Amniotic epithelial cell (primary cell): Measurements from ENCODE around the gene KIAA0232.

Experiments used
- DNase-seq: peaks from one replicate; pipeline ENCODE4 v3.0.0-alpha.2; 2010; ENCODE audit warnings: low read depth

The KIAA0232 gene

DNA sequence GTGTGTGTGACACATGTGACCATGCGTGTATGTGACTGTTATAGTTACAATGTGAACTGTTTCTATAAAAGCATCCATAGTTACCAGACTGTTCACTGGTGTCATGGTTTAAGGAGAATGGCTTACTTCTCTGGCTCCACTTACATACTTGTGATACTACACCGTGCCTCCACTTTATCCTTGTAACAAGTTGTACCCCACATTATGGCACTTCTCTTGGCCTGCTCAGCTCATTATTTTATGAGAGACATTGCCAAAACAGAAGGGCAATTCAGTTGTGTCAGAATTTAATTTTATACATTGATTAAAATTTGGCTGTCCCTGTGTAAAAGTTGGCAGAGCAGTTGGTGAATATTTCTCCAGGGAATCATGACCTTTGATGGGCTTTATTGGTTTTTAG is 64.7 kb downstream of the KIAA0232 start:
- no peak for DNase-seq

DNA sequence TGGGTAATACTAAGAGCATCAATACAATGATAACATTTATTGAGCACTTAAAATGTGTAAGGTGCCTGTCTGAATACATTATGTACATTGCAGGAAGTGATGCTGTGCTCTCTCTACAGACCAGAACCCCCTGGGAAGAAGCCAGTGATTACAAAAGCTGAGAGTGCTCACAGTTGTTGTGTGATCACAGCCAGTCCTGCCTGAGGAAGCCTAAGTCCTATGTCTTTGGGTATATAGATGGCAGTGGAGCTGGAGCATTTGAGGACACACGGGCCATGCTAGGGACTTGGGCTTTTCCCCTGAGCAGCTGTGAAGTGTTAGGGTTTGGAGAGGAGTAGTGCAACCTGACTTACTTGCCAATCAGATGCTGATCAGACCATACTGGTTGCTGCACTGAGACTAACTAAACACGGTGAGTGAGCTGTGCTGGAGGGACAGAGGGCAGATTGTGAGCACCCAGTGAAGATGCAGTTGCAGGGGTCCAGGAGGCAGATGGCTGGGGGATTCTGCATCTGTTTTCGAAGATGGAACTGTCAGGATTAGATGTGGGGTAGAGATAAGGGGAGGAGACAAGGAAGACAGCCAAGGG is 66.3 kb downstream of the KIAA0232 start:
- DNase-seq, result no peak

DNA sequence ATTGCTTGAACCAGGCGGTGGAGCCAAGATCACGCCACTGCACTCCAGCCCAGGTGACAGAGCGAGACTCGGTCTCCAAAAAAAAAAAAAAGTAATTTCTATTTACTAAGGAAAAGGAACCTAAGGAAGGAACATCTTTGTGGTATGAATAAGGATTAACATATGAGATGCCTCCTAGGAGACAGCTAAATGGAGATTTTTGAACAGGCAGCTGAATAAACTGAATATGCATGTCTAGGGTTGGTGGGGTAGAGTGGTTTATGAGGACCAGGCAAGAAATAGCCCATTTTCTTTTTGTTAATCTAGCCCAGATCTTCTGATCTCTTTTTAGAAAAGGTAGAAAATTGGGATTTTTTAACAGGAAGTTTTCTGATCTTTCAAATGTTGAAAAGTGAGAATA is 67.2 kb downstream of the KIAA0232 start:
- no peak for DNase-seq

DNA sequence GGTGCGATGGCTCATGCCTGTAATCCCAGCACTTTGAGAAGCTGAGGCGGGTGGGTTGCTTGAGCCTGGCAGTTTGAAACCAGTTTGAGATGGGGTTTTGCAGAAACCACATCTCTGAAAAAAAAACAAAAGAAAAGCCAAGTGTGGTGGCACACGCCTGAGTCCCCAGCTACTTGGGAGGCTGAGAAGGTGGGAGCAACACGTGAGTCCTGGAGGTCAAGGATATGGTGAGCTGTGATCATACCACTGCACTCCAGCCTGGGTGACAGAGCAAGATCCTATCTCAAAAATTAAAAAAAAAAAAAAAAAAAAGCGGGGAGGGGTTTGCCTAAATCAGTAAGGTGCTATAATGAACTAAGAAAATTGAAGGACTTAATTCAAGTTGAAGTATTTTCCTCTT is 68.9 kb downstream of the KIAA0232 start:
- no peak for DNase-seq

DNA sequence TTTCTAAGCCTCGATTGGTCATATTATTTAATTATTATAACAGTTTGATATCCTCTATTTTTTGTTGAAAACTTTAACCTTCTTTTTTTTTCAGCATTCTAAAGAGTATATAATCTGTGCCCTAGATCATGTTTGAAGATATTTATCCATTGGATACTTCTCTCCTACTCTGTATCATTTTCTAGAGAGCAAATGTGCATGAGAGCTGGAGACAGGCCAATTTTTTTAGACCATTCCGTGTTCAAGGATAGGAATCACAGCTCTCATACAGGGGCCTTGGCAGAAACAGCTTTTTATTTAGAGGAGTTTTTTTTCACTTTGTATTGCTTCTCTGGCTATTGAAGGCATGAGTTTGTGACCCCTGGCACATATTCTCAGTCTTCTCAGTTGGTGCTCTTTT is 69.4 kb downstream of the KIAA0232 start:
- no peak for DNase-seq

DNA sequence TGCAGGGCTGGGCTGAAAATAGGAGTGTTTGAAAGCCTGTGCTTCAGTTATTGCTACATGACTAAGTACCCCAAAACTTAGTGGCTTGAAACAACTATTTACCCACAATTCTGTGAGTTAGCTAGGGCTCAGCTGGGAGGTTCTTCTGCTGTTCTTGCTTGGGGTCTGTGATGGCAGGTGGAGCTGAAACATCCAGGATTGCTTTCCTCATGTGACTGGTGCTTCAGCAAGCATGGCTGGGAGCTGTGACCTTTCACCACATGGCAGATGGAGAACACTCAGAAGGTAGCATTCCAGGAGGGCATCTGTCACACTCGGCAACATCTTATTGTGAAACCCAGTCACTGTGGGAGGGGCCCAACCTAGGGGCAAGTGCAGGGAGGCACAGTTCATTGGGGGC is 70.1 kb downstream of the KIAA0232 start:
- no peak for DNase-seq

DNA sequence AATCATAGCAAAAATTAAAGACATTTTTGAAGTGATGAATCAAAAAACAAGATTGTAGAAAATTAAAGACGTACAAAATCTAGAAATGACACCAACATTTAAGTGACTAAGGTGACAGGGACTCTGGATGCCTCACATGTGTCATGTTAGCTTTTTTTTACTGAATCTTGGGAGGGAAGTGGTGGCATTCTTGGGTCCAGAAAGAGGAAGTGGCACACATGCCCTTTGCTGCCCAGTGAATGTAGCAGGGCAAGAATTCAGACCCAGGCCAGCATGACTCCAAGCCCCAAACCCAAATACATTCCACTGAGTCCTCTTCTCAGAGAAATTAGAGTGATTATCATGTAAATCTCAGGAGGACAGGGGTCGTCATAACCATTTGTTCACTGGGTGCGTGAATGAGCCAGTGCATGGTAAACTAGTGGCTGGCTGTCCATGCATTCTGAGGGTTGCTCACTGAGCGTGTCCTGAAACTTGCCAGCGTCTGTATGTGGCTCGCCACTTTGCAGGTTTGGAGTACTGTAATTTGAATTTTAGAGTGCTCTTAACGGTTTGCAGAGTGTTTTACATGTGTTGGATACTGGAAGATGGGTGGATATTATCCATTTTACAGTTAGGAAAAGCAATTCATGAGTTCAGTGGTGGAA is 71.7 kb downstream of the KIAA0232 start:
- DNase-seq, result no peak

DNA sequence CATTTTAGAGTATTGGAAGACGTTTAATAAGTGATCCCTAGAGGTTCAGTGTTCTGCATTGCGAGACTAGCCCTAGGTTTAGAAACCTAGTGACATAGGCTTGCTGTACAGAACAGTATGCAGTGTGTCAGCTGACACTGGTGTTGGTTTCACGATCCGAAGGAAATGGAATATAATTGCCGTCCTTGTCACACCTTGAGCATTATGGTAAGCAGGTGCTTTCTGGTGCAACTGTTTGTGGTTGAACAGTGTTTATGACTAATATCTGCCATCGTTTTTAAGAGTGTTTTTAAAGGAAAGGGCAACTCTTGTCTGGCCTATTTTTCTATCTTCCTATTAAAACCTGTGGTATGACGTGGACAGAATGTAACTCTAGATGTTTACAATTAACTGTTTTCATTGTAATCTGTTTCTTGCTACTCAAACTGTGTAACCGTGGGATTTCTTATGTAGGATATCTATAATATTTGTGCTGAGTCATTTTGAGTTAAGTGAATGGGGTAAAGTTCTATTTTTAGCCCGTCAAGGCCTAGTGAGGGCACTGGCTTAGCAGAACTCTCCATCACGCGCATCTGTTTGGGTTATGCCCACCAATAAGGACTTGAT is 73.3 kb downstream of the KIAA0232 start:
- DNase-seq, result peak; percentile 84

DNA sequence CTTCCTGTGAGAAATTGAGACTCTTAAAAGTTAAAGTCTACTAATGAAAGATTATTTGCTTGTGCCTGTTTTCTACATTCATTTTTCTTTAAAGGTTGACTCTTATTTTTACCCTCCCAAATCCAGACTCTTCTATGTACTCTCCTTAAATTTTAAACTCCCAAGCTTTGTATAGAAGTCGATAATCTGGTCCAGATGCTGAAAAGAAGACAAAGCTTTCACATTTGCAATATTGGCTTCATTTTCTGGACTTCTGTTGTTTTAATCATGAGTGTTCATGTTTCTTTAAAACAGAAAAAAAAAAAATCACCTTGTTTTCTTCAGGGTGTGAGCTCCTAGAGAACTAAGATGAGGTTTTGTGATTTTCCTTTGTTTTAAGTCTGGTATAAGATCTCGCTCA is 73.9 kb downstream of the KIAA0232 start:
- no peak for DNase-seq

DNA sequence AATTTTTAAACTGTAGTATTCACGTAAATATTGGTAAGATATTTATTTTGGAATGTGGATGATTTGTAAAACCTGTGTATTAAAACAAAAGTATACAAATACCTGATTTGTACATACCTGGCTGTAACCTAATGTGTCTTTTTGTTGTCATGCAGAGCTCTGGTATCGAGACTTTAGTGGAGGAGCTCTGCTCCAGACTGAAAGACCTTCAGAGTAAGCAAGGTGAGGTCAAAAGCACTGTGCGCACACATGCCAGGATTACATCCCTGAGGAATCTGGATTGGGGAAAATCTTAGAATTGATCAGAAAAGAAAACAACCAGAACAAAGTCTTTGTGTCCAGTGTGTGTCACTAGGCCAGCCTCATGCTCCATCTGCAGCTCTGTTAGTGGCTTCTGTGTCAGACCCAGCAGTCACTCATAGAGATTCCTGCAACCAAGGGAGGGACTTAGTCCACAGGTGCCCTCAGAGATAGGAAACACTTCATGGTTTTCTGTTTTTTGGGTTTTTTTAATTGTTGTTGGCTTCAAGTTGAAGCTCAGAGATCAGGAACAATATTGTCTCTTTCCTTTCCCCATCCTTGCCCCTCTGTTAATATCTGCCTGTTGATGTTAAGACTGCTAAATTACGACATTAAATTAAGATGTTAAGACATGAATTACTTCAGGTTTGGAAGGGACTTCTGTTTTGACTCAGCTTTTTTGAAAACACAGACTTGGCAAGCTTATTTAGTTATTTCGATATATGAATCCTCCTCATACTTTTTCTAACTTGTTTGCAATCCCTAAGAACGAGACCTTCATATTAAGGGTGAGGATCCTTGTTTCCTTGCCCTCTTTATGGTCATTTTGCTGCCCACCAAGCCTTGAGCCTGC is 74.7 kb downstream of the KIAA0232 start:
- no peak for DNase-seq

DNA sequence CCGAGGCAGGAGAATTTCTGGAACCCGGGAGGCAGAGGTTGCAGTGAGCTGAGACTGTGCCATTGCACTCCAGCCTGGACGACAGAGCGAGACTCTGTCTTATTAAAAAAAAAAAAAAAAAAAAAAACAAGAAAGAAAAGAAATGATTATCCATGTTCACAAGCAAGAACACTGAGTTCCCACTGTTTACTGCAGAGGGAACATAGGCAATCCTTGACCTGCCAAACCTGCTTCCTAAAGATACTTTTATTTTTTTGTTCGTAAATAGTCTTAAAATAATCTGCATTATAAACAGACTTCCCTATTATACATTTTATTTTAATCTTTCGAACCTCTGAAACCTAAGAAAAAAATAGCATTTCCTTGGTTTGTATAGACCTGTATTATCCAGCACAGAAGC is 76.5 kb downstream of the KIAA0232 start:
- no peak for DNase-seq

DNA sequence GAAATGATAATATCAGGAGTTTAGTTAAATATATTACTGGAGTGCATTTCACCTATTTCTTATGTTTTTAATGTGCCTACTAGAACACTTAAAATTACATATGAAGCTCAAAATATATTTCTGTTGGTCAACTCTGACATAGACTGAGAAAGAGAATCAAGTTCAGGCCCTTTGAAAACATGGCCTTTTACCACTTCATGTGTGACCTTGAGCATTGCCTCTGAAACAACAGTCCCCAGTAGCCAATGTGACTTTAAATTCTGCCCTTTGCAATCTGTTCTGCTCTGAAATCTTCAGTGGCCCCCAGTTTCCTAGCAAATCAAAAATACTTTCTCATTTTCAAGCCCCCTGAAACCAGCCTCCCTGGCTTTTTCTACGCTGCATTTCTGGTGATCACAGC is 77.0 kb downstream of the KIAA0232 start:
- DNase-seq, result no peak

DNA sequence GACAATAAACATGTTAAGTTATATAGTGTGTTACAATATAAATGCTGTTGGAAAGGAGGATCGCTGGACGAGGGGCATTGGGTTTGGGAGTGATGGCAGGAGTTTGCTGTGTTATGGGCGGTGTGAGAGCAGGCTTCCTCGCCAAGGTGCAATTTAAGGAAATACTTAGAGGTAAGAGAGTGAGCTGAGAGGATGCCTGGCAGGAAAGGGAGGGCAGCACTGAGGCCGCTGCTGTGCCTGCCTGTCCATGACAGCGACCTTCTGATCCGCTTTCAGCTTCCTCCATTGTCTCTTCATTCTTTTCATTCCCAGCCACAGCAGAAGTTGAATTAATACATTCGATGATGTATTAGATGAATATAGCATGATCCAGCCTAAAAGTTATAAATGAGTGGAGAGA is 85.9 kb downstream of the KIAA0232 start:
- no peak for DNase-seq

DNA sequence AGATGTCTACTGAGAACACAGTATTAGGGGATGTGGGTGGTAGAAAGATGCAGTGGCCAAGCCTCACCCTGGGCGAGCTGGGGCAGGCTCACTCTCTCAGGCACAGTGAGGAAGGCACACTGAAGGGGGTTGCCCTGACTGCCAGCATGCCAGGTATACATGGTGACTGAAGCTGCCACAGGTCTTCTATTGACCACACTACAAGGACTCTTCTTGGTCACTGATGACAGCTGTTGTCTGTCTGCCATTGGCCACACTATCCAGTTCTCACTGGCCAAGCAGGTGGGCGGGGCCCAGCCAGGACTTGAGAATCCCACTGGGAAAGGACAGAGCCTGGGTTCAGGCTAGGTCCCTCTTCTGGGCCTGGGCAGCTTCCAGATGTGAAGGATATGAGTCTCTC is 87.4 kb downstream of the KIAA0232 start:
- no peak for DNase-seq

DNA sequence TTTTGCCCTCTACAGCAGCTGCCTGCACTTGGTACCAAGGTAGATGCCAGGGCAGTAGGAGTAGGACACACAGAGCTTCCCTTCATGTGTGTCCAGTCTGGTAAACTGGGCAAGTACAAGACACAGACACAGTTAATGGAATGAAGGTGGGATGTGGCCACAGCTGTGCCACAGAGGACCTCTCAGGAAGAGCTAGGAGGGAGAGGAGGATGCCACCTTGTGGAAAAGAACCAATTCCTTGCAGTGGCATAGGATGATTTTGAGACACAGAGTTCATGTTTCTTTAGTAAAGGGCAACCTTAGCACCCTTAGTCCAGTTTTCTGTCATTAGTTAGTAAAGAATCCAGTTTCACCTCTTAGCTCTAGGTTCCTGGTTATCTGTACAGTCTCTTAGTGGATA is 90.8 kb downstream of the KIAA0232 start:
- DNase-seq, result peak; percentile 29

DNA sequence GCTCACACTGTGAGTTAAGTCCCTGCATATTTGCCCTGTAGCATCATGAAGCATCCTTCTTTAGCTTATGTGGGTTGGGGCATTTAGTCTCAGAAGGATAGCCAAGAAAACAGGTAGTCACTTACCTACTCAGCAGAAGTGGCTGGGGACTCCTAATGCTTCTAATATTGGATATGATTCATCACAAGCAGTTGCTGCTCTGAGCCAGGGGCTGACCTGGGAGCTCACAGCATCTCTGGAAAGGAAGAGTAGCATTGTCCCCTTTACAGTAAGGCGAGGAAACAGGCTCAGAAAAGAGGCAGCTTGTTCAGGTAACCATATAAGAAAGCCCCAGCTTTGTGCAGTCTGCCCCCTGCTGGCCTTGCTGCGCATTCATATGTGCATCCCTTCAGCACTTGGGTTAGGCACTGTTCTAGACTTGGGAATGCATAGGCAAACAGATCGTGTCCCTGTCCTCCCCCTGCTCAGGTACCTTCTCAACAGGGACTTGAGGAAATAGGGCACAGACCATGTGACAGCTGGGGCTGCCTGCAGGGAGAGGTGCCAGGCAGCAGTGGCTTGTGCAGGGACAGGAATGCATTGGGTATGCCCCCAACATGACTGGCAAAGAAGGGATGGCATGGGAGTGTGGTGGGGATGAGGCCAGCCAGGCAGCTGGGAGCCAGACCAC is 91.4 kb downstream of the KIAA0232 start:
- DNase-seq, result peak; percentile 60

DNA sequence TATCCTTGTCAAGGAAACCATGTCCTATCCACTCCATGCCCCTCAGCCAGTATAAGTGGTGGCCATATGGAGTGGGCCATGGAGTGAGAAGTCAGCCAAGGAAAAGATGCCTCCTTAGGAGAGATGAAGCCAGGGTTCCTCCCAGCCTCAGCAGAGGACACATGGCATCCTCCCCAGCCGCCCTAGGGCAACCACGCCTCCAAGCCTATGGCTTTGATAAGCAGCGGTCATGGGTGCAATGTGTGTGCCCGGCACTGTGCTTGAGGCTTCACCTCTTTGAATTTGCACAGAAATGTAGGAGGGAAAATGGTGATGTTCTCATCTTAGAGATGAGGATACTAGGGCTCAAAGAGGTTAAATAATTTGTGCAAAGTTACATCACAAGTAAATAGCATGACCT is 92.5 kb downstream of the KIAA0232 start:
- DNase-seq, result no peak

DNA sequence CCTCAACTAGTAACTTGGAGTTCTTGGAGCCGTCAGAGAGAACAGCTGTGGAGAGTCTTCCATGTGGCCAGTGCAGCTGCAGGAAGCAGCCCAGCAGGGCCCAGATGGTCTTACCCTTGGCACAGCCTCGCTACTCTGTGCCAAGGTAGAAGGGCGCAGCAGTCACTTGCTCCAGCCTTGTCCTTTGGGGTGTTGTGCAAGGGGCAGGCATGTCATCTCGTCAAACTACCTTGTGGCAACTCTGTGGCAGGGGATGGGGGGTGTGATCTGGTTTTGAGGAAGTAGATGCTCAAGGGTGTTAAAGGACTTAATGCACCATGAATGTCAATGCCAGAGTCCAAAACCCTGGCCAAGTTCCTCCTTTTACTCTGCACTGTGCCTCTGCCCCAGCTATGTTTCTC is 92.9 kb downstream of the KIAA0232 start:
- DNase-seq, result no peak

DNA sequence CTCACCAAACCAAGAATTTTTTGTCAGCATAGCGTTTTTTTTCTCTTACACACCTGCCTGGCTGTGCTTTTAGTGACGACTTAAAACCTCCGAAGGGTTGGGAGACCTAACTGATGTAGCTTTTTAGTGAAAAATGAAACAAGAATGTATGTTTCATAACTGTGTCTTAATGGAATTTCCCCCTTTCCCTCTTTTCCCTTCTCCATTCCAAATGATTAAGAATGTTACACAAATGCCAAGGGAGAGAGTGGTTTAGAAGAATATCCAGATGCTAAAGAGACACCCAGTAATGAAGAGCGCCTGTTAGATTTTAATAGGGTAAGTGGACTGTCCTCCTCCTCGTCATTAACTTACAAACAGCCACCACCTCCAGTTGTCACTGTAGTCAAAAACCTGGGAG is 93.9 kb downstream of the KIAA0232 start:
- no peak for DNase-seq

DNA sequence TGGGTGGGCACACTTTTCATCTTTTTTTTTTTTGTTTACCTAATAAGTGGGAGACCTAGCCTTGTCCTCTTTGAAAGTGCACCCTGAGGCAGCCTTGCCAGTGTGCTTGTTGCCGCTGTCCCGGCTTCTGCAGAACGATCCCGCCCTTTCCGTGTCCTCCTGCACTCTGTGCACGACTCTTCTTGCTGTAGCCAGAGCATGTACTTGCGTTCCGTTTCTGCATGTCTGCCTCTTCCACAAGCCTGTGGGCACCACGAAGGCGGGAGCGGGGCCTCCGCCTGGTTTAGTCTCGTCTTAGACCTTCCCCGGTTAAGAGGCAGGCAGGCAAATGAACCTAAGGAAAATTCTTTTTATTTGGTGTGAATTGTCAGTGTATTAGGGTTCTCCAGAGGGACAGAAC is 94.5 kb downstream of the KIAA0232 start:
- no peak for DNase-seq

DNA sequence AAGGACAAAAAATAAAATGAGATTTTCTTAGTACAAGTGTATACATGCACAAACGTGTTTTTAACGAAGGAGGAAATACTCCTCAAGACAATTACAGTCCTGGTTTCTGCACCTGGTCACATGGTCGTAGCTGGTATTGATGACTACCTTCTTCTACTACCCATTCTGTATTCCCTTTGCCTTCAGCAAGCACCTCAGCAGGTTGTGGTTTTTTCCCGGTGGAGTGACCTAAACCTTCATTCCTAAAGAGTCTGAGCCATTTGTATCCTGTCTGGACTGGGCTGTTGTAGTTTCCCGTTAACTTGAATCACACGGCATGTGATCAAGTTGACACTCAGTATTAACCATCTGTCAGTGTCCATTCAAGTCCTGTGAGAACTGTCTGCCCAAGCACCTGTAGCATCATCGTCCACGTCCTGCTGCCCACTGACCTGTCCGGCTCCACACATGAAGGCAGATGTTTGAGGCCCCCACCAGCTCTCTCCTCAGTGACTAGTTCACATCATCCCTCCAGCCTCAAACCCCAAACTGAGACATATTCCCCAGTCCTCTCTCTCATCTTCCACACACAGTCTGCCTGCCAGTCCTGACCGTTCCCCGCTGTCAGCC is 96.0 kb downstream of the KIAA0232 start:
- no peak for DNase-seq

DNA sequence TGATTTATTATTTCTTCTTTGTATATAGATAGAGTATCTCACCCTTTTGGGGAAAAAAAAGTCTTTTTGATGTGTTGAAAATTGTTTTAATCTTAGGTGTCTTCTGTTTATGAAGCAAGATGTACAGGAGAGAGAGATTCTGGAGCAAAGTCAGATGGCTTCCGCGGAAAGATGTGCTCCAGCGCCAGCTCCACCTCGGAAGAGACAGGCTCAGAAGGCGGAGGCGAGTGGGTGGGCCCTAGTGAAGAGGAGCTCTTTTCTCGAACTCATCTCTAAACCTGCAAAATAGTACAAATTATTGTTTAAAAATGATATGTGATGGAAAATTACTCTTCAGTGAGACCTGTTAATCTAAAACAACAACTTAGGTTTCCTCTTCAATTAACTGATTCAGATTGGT is 98.2 kb downstream of the KIAA0232 start:
- no peak for DNase-seq
